ENCODE results near the gene DYSF. TPM values are rescaled to one million over a fixed set of nuclear protein-coding genes. Genes with fewer than 3 reads are reported as not detected.
A peak's percentile ranks its signal among the peaks of the same experiment; 100 is the strongest.

Gene DYSF
- total RNA-seq, 1 donor from 2014 or later: 21.8 TPM

GRCh38 chr2:71512386-71512785 is 59.0 kb downstream of the DYSF start:
- intact Hi-C loops (cut with DNase I): loop anchor here (5.0 kb wide), 2 partner anchors 215 to 290 kb away; no protein-coding TSS in a partner anchor
- DNase-seq (ENCODE audit: low spot score) (no peak), ATAC-seq (no peak)

GRCh38 chr2:71513096-71513495 is 59.7 kb downstream of the DYSF start:
- ATAC-seq: no peak
- intact Hi-C loops (cut with DNase I): loop anchor here (5.0 kb wide), 2 partner anchors 216 to 291 kb away; no protein-coding TSS in a partner anchor

GRCh38 chr2:71513721-71514120 is 60.4 kb downstream of the DYSF start:
- DNase-seq (ENCODE audit: low spot score) (no peak), ATAC-seq (no peak)
- intact Hi-C loops (cut with DNase I): loop anchor here (5.0 kb wide), 2 partner anchors 216 to 291 kb away; no protein-coding TSS in a partner anchor

More at GRCh38 chr2:71513096-71513495, 59.7 kb downstream of the DYSF start:
- DNase-seq (ENCODE audit: low spot score): no peak

DNA sequence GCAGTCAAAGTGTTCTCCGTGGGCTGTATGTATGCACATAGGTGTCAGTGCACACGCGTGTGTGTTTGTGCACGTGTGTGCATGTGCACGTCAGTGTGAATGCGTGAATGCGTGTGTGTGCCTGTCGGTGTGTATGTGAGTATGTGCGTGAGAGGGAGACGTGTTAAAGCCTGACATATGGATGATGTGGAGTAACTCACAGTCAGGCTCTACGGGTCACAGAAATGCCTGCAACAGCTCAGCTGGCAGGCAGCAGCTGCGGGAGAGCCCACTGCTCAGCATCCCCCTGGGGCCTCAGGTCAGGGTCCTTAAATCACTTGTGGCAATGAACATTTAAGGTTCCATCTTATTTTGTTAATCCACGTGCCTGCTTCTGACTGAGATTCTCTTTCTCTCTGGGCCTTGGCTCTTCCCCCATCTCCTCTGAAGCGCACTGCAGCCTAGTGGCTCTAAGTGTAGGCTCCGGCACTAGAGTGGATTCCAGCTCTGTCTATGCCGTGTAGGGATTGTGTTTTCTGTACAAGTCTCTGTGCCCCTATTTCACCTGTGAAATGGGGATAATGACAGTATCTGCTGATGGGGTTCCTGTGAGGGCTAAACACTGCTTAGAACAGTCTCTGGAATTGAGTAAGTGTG is 63.0 kb downstream of the DYSF start:
- ATAC-seq: no peak
- no peak for DNase-seq (ENCODE audit: low spot score)
- intact Hi-C loops (cut with DNase I): no loop called here

DNA sequence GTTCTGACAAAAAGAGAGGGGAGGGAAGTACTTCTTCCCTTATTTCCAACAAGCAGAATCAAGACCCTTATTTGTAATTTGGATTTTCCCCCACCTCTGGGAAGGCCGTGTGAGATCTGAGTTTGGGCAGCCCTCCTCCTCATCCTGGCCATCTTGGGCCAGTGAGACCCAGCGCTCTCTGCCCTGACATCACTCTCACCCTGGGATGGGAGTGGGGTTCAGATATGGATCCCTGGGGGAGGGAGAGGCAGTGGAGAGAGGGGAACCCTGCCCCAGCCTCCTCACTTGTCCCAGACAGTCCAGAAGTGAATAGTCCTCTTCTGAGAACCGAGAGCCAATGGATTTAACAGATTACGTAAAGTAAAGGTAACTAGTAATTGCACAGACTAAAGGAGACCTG is 64.5 kb downstream of the DYSF start:
- ATAC-seq: no peak
- no peak for DNase-seq (ENCODE audit: low spot score)
- intact Hi-C loops (cut with DNase I): no loop called here

- DNase-seq (ENCODE audit: low spot score) (no peak), ATAC-seq (no peak)
- intact Hi-C loops (cut with DNase I): no loop called here
Measured at GRCh38 chr2:71521436-71521950, 68.1 kb downstream of the DYSF start.

DNA sequence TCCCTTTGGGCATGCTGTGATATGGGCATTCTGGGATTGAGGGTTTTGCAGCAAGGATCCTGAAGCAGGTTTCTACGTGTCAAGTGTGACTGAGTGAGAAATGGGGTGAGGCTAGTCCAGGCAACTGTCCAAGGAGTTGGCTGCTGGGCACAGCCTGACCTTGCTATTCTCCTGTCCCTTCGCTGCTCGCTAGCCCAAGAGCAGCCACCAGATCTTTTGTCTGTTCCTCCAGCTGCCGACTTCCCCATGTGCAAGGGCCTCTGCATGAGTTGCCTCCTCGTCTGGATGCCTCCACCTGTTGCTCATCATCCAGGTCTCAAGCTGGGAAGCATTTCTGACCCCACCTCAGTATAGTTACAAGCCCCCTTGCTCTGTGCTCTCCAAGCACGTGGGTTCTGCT is 71.1 kb downstream of the DYSF start:
- ATAC-seq: no peak
- intact Hi-C loops (cut with DNase I): no loop called here
- DNase-seq (ENCODE audit: low spot score): no peak

GRCh38 chr2:71526141-71526540 is 72.8 kb downstream of the DYSF start:
- intact Hi-C loops (cut with DNase I): no loop called here
- ATAC-seq (no peak), DNase-seq (ENCODE audit: low spot score) (no peak)

DNA sequence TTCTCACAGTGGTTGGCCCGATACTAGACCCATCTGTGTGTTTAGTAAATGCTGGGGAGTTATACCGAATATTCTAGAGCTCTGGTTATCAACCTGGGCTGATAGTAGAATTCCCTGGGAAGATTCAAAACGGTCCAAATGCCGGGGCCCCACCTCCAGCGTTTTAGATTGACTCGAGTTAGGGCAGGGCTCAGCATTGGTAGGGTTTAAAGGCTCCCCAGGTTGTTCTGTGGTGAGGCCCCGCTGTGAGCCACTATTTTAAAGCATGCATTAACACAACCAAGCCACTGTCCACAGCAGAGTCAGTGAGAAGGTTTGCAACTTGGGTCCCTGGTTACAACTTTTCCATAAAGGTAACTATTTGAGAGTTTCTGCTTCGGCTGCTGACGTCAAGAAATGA is 73.6 kb downstream of the DYSF start:
- DNase-seq (ENCODE audit: low spot score): no peak
- intact Hi-C loops (cut with DNase I): no loop called here
- ATAC-seq: no peak

DNA sequence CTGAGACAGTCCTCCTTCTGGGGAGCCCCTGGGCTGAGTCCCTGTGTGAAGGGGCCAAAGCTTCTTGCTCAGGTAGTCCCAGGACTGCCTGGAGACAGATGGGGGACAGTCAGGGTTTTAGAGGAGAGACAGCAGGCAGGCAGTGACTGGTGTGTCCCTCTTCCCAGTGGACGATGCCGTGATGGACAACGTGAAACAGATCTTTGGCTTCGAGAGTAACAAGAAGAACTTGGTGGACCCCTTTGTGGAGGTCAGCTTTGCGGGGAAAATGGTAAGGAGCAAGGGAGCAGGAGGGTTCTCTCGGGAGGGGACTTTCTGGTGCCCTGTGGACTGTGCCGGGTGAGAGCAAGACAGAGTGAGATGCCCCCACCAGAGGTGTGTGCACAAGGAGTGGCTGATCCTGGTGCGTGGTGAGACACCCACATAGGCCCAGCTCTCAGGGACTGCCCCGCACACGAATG is 74.8 kb downstream of the DYSF start:
- DNase-seq (ENCODE audit: low spot score) (peak; percentile 36), ATAC-seq (no peak)
- intact Hi-C loops (cut with DNase I): no loop called here

GRCh38 chr2:71528749-71529148 is 75.4 kb downstream of the DYSF start:
- ATAC-seq: no peak
- DNase-seq (ENCODE audit: low spot score): peak; percentile 45
- intact Hi-C loops (cut with DNase I): no loop called here

DNA sequence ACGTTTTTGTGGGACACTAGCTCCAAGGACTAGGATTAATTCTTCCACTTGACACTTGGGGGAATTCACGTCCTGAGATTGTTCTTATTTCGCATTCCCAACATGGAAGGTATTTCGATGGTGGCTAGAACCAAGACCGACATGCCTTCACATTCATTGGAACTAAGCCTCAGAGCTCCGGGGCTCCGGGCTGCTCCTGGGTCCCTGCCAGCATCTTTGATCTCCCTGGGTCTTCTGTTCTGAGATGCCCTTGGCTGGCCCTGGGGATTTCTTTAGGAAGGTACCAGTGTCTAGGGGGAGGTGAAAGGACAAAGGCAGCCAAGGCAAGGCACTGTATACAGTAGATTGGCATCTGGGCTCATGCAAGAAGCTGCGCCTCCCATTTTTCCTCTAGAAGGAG is 76.8 kb downstream of the DYSF start:
- DNase-seq (ENCODE audit: low spot score) (peak; percentile 46), ATAC-seq (no peak)
- intact Hi-C loops (cut with DNase I): no loop called here

DNA sequence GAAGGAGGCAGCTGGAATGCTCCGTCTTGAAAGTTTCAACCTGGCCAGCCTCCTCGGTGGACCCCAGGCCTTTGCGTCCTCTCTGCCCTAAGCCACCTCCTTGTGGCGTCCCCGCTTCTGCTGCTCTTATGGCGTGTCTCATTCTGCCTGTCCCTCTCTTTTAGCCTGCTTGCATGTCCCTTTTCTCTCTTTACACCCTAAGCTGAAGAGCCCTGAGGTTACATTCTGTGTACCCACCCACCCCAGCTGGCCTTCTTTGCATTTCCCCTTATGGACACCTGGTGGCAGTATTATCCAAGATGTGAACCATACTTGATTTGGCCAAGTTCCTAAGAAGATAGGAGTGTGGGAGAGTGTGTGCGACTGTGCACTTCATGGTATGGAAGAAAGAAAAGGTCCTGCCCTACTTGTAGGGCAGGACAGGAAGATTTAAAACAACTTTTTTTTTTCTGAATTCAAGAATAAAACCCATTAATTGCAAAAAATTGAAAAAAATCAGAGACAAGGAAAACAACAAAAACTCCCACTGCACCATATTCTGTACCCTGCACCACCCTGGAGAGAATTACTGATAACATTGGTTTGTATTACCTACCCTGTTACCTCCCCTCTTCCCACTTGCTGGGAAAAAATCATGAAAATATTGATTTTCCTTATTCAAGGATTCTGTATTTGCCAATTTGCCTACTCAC is 77.4 kb downstream of the DYSF start:
- ATAC-seq (peak; percentile 34), DNase-seq (ENCODE audit: low spot score) (peak; percentile 34)
- intact Hi-C loops (cut with DNase I): no loop called here

GRCh38 chr2:71531522-71532047 is 78.2 kb downstream of the DYSF start:
- ATAC-seq (no peak), DNase-seq (ENCODE audit: low spot score) (peak; percentile 10)
- intact Hi-C loops (cut with DNase I): no loop called here

- DNase-seq (ENCODE audit: low spot score) (peak; percentile 28), ATAC-seq (no peak)
- intact Hi-C loops (cut with DNase I): no loop called here
Measured at GRCh38 chr2:71532327-71532726, 79.0 kb downstream of the DYSF start.

GRCh38 chr2:71534201-71534600 is 80.8 kb downstream of the DYSF start:
- intact Hi-C loops (cut with DNase I): no loop called here
- no peak for ATAC-seq
- DNase-seq (ENCODE audit: low spot score): peak; percentile 34

DNA sequence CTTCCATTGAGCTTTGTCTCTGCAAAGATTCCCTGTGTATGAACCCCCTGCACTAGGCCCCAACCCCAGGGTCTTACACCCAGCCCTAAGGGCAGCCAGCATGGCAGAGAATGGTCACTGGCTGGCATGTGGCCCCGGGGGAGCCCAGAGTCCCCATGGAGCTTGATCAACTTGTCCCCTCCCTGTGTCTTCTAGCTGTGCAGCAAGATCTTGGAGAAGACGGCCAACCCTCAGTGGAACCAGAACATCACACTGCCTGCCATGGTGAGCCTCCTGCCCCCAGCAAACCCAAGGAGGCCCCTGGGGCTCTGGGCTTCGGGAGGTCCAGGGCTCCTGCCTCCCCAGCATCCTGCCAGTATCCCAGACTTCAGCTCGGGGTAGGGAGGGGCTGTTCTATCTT is 81.5 kb downstream of the DYSF start:
- ATAC-seq (no peak), DNase-seq (ENCODE audit: low spot score) (no peak)
- intact Hi-C loops (cut with DNase I): no loop called here

GRCh38 chr2:71535526-71535925 is 82.2 kb downstream of the DYSF start:
- intact Hi-C loops (cut with DNase I): no loop called here
- DNase-seq (ENCODE audit: low spot score): peak; percentile 25

DNA sequence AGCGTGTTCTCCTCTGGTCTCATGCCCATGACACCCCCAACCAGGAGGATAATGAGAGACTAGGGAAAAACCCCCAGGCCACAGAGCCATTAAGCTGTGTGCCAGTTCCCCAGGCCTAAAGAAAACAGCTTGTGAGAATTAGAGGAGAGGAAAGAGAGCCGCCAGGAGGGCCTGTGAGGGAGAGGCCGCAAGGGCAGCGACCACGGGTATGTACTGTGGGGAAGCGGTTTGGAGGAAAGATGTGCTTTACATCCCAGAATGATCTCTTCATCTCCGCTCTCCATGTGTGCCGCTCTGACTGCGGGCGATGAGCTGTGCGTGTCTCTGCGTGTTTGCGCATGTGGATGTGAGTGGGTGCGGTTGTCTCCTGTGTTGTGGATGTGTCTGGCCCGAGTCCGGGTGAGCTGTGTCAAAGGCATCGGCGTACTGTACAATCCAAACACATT is 82.9 kb downstream of the DYSF start:
- intact Hi-C loops (cut with DNase I): no loop called here
- DNase-seq (ENCODE audit: low spot score): peak; percentile 27
- ATAC-seq: no peak

More at GRCh38 chr2:71535526-71535925, 82.2 kb downstream of the DYSF start:
- no peak for ATAC-seq

- intact Hi-C loops (cut with DNase I): no loop called here
- DNase-seq (ENCODE audit: low spot score) (peak; percentile 19), ATAC-seq (no peak)
Measured at GRCh38 chr2:71538241-71538640, 84.9 kb downstream of the DYSF start.

Measured in sciatic nerve (tissue), 2 donors.